Stimulated activated CD8-positive, alpha-beta memory T cell treated with anti-CD3 and anti-CD28 coated beads, Interleukin-4, amount 100 ng/mL, for 24 hours (primary cell): Measurements from ENCODE around the gene BIRC7.

Experiments used
- DNase-seq: peaks from one replicate; pipeline ENCODE4 v3.0.0-alpha.2; 2020; ENCODE audit warnings: low read depth

BIRC7 gene

GRCh38 chr20:63281742-63282665, 46.3 kb downstream of the BIRC7 start:
- no peak for DNase-seq

- DNase-seq, result no peak
Observed at GRCh38 chr20:63282946-63283345, 47.2 kb downstream of the BIRC7 start.

- no peak for DNase-seq
Observed at GRCh38 chr20:63283397-63284082, 47.8 kb downstream of the BIRC7 start.

GRCh38 chr20:63284083-63284440, 48.4 kb downstream of the BIRC7 start:
- DNase-seq, result no peak

- DNase-seq, result no peak
Observed at GRCh38 chr20:63284544-63284949, 48.8 kb downstream of the BIRC7 start.

- DNase-seq, result no peak
Observed at GRCh38 chr20:63284981-63285524, 49.3 kb downstream of the BIRC7 start.

GRCh38 chr20:63285636-63286615, 50.2 kb downstream of the BIRC7 start:
- no peak for DNase-seq

- no peak for DNase-seq
Observed at GRCh38 chr20:63286781-63287696, 51.3 kb downstream of the BIRC7 start.

GRCh38 chr20:63287697-63288580, 52.2 kb downstream of the BIRC7 start:
- DNase-seq, result no peak

- DNase-seq, result no peak
Observed at GRCh38 chr20:63288581-63289251, 53.0 kb downstream of the BIRC7 start.

- DNase-seq, result no peak
Observed at GRCh38 chr20:63289311-63290135, 53.8 kb downstream of the BIRC7 start.
